Measurements from ENCODE around the gene UNC93A. TPM values are rescaled to one million over a fixed set of nuclear protein-coding genes. Genes with fewer than 3 reads are reported as not detected.
A peak's percentile ranks its signal among the peaks of the same experiment; 100 is the strongest.
"Not testable (repeated sequence)": the region's sequence is repeated elsewhere in the genome, so short reads cannot be mapped to it uniquely, and the experiment has no call there.

Gene UNC93A
- total RNA-seq, 1 donor: not detected

DNA sequence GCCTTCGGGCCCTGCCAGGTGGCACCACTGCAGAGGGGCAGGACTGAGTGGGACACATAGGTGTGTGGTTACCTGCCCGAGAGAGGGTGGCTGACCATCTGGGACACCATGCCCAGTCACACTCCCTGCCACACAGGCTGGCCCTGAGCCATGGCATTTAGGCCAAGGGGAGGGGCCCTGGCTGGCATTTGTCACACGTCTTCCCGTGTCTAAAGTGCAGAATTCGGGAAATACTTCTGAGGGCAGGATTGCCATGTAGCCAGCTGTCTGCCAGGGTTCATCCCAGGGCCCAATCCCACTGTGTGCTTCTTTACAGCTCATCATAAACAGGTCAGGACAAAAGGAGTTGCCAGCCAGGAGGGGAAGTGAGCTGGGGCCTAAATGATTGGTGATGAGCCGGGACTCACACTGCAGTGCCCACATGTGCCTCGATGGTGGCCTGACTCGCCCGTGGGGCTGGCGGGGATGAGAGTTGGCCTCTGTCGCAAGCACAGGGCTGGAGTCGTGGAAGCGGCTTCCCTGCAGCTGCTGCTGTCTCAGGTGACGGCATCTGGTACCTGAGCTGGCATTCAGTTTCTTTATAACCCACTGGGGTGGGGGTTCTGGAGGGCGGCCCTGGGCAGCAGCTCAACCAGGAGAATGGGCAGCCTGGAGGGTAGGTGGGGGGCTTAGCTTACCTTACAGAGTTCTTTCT lies 5.9 kb upstream of the UNC93A start:
- H3K4me3 ChIP-seq (ENCODE audit: low read depth, low read length): no peak overlapping the region
- TF ChIP-seq, protein P1, sequence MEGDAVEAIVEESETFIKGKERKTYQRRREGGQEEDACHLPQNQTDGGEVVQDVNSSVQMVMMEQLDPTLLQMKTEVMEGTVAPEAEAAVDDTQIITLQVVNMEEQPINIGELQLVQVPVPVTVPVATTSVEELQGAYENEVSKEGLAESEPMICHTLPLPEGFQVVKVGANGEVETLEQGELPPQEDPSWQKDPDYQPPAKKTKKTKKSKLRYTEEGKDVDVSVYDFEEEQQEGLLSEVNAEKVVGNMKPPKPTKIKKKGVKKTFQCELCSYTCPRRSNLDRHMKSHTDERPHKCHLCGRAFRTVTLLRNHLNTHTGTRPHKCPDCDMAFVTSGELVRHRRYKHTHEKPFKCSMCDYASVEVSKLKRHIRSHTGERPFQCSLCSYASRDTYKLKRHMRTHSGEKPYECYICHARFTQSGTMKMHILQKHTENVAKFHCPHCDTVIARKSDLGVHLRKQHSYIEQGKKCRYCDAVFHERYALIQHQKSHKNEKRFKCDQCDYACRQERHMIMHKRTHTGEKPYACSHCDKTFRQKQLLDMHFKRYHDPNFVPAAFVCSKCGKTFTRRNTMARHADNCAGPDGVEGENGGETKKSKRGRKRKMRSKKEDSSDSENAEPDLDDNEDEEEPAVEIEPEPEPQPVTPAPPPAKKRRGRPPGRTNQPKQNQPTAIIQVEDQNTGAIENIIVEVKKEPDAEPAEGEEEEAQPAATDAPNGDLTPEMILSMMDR (IDR thresholded peaks at IDR 0.05; ENCODE audit: insufficient read depth, low read length): no peak
- no peak for DNase-seq (ENCODE audit: low read depth)

DNA sequence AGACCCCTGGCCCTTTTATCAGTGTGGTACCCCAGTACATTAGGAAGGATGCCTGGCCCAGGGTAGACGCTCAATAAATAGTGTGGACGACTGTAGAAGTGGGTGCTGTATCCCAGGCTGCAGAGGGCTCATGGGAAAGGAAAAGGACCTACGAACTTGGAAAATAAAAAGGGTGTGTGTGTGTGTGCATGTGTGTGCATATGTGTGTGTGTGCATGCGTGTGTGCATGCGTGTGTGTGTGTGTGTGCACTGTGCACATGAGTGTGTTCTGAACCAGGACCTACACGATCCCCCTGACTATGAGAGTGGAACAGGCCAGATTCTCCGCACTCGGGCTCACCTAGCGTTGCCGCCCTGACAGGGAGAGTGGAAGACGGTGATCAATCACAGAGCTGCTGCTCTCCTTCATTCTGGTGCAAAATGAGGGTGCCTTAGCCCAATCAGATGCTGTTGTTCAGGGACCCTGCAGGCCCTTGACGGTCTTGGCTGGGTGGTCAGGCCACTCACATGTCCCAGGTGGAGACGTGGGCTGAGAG lies 3.5 kb upstream of the UNC93A start:
- no peak overlapping the region for H3K4me3 ChIP-seq (ENCODE audit: low read depth, low read length)
- no peak for DNase-seq (ENCODE audit: low read depth)
- TF ChIP-seq, protein P1 (IDR thresholded peaks at IDR 0.05; ENCODE audit: insufficient read depth, low read length): no peak

DNA sequence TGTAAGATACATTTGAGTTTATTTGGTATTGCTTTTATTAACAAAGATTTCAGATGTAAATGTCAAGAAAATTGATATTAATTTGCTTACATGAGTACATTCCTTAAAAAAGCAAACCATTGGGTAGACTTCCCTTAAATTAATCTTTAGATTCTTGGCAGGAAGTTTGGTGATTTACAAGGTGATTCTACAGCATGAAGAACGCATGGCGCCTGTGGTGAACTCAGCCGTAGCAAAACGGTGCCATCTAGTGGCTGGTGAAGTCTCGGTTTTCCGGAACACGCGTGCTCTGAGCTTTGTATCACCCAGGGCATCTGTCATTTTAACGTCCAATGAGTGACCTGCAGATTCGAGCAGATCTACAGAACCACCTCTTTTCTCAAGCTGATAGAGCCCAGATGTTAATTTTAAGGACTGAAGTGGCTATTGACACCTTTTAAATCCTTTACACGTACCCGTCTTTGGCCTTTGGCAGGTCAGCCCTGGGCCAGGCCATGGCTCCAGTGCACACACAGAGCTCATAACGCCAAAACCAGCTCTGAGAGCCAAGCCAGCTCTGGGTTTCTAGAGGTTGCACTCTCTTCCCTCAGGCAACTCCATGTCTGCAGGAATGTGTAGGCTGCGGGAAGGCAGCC lies 2.4 kb upstream of the UNC93A start:
- TF ChIP-seq, protein P1 (IDR thresholded peaks at IDR 0.05; ENCODE audit: insufficient read depth, low read length): peak; percentile 31
- peak; percentile 41 for DNase-seq (ENCODE audit: low read depth)
- not testable (repeated sequence) for H3K4me3 ChIP-seq (ENCODE audit: low read depth, low read length)

DNA sequence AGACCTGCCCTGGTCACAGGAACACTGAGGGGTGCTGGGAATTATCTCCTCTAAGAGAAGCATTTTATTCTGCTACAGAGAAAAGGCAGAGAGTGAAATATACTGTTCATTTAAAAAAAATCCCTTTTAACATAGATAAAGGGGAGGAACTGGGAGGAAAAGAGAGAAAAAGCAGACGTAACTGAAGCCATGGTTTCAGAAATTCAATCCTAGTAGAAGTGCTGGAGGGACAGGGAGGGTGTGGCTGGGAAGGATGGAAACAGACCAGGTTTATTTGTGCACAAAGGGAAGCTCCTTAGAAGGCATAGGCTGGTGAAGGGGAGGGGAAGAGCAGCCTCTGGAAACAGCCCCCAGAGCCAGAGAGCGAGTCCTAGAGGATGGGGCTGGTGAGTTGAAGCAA lies 1.8 kb upstream of the UNC93A start:
- DNase-seq (ENCODE audit: low read depth); H3K4me3 ChIP-seq (ENCODE audit: low read depth, low read length): not testable (repeated sequence)

DNA sequence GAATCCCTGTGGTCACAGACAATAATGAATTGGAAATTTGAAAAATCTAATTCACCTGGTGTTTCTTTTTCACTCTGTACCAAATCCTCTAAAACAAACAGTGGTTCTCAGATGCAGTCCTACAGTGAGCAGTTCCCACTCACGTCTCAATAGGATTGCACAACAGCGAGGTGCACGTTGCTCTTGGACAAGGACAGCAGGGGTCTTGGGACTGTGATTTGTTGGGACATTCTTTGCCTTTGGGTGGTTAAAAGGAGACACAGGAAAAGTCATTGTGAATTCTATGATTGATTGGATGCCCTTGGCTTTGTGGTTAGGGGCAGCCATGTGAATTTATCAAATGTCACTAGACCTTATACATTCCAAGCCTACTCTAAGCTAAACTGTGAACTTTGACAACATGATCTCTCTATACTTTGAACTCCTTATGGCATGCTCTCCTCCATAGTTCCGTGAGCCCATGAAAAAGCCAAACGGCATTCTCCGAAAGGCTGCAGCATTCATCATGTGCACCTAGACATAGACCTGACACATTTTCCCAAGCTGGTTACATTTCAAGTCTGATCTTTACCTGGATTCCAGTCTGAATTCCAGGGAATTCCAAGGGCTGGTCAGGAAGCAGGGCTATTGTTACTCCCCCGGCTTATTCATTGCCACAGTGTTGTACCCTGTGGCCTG lies 647 bp downstream of the UNC93A start:
- TF ChIP-seq, protein P1 (IDR thresholded peaks at IDR 0.05; ENCODE audit: insufficient read depth, low read length): no peak
- no peak for DNase-seq (ENCODE audit: low read depth)
- H3K4me3 ChIP-seq (ENCODE audit: low read depth, low read length): no peak overlapping the region

DNA sequence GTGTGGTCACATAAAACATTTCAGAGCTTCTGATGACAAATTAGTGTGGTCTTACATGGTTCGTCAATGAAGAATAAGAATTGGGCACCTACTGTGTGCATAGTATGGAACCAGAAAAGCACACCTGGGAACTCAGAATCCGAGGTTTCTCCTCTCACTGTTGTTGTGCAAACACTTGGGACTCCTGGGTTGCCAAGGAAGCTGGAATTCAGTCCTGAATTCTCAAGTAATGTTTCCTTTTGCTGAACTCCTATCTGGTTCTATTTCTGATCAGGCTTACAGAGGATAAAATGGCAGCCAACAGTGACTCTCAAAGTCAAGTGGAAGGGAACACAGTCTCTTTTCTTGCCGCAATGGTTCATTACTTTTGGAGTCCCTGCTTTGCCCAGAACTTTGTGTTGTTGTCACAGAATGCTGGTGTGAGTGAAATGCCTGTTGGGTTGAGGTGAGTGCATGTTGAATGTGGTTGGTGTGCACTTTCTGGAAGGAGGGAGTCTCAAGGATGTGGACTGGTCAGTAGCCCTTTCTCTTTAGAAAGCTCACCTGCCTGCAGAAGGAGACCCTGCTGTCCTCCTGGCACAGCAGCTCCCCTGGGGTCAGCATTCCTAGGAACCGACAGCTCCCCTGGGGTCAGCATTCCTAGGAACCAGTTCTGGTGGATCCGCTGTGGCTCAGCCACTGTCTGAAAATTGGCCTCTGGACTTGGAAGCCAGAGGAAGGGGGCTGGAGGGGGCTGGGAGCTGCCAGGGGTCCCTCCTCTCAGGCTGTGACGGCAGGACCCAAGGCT lies 1.4 kb downstream of the UNC93A start:
- TF ChIP-seq, protein P1 (IDR thresholded peaks at IDR 0.05; ENCODE audit: insufficient read depth, low read length): no peak
- H3K4me3 ChIP-seq (ENCODE audit: low read depth, low read length): no peak overlapping the region
- no peak for DNase-seq (ENCODE audit: low read depth)

Measured in fibroblast of the aortic adventitia (primary cell).